Hepatocyte (in vitro differentiated cells): ENCODE measurements around the gene SLC7A10.

Source experiments
- CTCF ChIP-seq: fragments of 200-600 bp; sonication (generic); IDR thresholded peaks from 2 replicates; pipeline ENCODE4 v1.5.1; 2016; ENCODE audit warnings: antibody characterized with exemption, mild to moderate bottlenecking; ENCODE audit not compliant: poor library complexity
- EZH2 ChIP-seq: fragments of 200-600 bp; sonication (generic); IDR thresholded peaks from 2 replicates; pipeline ENCODE4 v1.6.1; 2016; ENCODE audit warnings: antibody characterized with exemption, mild to moderate bottlenecking, borderline replicate concordance

GRCh38 chr19:33234092-33234491 is 8.4 kb upstream of the SLC7A10 start:
- no peak for TF ChIP-seq EZH2
- no peak for TF ChIP-seq CTCF
